GM18861 (cell line): ENCODE results near the gene CIAPIN1.

ENCODE experiments used
- ATAC-seq: cut with Tn5 transposase; IDR thresholded peaks from one replicate; pipeline ENCODE4 v1.9.1; 2021; ENCODE audit not compliant: unreplicated experiment

The CIAPIN1 gene

DNA sequence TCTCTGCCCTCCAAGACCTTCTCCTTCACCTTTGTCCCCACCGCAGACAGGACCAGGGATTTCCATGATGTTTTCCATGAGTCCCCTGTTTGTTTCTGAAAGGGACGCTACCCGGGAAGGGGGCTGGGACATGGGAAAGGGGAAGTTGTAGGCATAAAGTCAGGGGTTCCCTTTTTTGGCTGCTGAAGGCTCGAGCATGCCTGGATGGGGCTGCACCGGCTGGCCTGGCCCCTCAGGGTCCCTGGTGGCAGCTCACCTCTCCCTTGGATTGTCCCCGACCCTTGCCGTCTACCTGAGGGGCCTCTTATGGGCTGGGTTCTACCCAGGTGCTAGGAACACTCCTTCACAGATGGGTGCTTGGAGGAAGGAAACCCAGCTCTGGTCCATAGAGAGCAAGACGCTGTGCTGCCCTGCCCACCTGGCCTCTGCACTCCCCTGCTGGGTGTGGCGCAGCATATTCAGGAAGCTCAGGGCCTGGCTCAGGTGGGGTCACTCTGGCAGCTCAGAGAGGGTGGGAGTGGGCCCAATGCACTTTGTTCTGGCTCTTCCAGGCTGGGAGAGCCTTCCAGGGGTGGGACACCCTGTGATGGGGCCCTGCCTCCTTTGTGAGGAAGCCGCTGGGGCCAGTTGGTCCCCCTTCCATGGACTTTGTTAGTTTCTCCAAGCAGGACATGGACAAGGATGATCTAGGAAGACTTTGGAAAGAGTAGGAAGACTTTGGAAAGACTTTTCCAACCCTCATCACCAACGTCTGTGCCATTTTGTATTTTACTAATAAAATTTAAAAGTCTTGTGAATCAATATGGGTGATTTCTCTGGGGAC lies 62.7 kb downstream of the CIAPIN1 start:
- ATAC-seq, result no peak

DNA sequence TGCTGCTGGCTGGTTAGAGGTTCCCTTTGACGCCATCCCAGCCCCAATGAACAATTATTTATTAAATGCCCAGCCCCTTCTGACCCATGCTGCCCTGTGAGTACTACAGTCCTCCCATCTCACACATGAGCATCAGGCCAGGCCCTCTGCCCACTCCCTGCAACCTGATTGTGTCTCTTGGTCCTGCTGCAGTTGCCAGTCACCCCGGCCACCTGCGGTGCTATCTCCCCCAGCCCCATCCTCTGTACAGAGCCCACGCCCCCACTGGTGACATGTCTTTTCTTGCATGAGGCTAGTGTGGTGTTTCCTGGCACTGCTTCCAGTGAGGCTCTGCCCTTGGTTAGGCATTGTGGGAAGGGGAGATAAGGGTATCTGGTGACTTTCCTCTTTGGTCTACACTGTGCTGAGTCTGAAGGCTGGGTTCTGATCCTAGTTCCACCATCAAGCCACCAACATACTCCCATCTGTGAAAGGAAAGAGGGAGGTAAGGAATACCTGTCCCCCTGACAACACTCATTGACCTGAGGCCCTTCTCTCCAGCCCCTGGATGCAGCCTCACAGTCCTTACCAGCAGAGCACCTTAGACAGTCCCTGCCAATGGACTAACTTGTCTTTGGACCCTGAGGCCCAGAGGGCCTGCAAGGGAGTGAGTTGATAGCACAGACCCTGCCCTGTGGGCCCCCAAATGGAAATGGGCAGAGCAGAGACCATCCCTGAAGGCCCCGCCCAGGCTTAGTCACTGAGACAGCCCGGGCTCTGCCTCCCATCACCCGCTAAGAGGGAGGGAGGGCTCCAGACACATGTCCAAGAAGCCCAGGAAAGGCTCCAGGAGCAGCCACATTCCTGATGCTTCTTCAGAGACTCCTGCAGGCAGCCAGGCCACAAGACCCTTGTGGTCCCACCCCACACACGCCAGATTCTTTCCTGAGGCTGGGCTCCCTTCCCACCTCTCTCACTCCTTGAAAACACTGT lies 63.6 kb downstream of the CIAPIN1 start:
- no peak for ATAC-seq

DNA sequence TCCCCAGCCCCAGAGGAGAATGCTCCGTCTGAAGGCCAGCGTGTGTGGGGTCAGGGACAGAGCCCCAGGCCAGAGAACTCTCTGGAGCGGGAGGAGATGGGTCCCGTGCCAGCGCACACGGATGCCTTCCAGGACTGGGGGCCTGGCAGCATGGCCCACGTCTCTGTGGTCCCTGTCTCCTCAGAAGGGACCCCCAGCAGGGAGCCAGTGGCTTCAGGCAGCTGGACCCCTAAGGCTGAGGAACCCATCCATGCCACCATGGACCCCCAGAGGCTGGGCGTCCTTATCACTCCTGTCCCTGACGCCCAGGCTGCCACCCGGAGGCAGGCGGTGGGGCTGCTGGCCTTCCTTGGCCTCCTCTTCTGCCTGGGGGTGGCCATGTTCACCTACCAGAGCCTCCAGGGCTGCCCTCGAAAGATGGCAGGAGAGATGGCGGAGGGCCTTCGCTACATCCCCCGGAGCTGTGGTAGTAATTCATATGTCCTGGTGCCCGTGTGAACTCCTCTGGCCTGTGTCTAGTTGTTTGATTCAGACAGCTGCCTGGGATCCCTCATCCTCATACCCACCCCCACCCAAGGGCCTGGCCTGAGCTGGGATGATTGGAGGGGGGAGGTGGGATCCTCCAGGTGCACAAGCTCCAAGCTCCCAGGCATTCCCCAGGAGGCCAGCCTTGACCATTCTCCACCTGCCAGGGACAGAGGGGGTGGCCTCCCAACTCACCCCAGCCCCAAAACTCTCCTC lies 64.5 kb downstream of the CIAPIN1 start:
- ATAC-seq, result no peak

DNA sequence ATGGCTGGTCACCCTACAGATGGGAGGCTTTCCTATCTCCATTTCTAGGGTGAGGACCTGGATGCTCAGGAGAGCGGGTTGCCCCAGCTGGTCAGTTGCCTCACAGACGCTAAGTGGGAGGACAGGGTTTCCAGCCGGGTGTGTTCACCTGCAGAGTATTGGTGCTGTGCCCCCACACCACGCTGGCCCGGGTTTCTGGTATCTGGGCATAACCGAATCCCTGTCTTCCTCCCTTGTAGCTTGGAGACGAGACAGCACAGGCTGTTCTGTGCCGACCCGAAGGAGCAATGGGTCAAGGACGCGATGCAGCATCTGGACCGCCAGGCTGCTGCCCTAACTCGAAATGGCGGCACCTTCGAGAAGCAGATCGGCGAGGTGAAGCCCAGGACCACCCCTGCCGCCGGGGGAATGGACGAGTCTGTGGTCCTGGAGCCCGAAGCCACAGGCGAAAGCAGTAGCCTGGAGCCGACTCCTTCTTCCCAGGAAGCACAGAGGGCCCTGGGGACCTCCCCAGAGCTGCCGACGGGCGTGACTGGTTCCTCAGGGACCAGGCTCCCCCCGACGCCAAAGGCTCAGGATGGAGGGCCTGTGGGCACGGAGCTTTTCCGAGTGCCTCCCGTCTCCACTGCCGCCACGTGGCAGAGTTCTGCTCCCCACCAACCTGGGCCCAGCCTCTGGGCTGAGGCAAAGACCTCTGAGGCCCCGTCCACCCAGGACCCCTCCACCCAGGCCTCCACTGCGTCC lies 65.2 kb downstream of the CIAPIN1 start:
- no peak for ATAC-seq

DNA sequence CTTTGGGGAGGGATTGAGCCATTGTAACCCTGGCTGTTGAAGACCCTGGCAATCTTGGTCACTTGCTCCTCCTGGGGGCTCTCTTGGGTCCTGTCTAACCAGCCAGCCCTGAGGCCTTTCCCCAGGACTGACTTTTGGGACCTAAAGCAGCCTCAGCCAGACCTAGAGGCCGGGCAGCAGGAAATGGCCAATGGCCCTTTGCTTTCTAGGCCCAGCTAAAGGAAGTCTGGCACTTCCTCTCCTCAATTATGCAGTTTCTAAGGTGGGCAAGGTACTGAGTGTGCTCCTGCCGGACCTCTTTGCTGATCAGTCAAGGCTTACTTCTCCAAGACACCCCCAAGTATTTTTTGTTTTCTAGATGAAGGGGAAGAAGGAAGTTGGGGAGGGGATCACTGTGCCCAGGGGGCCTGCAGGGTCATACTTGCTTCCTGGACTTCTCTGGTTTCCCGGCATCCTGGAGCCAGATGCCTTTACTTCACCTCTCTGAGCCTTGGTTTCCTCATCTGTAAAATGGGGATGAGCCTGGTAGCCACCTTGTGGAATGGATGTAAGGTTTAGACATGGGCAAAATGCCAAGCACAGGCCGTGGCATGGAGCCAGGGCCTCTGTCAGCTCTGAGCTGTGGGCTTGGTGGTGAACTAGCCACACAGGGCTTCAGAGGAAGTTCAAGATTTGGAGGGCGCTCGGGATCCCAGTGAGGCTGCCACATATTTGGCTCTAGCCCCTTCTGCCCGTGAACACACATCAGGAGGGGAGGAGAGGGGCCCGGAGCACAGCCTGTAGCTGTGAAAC lies 66.3 kb downstream of the CIAPIN1 start:
- no peak for ATAC-seq

DNA sequence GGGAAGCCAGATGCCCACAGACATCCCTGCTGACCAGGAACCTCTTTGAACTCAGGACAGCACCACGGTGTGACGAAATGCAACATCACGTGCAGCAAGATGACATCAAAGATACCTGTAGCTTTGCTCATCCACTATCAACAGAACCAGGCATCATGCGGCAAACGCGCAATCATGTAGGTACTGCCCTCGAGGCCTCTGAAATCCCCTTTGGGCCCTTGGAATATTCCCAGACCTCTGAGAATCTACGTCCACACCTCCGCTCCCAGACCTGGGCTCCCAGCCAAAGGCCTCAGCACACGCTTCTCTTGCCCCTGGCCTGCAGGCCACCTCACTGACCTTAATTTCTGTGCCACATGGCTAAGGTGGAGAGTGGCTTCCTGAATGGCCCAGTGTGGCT lies 67.6 kb downstream of the CIAPIN1 start:
- no peak for ATAC-seq
